Measurements from ENCODE around the gene CDY1B. TPM values are rescaled to one million over a fixed set of nuclear protein-coding genes. Genes with fewer than 3 reads are reported as not detected.
A peak's percentile ranks its signal among the peaks of the same experiment; 100 is the strongest.
"Not testable (repeated sequence)": the region's sequence is repeated elsewhere in the genome, so short reads cannot be mapped to it uniquely, and the experiment has no call there.

The CDY1B gene, protein sequence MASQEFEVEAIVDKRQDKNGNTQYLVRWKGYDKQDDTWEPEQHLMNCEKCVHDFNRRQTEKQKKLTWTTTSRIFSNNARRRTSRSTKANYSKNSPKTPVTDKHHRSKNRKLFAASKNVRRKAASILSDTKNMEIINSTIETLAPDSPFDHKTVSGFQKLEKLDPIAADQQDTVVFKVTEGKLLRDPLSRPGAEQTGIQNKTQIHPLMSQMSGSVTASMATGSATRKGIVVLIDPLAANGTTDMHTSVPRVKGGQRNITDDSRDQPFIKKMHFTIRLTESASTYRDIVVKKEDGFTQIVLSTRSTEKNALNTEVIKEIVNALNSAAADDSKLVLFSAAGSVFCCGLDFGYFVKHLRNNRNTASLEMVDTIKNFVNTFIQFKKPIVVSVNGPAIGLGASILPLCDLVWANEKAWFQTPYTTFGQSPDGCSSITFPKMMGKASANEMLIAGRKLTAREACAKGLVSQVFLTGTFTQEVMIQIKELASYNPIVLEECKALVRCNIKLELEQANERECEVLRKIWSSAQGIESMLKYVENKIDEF
- not detected for total RNA-seq
- long read RNA-seq, result 0 reads

DNA sequence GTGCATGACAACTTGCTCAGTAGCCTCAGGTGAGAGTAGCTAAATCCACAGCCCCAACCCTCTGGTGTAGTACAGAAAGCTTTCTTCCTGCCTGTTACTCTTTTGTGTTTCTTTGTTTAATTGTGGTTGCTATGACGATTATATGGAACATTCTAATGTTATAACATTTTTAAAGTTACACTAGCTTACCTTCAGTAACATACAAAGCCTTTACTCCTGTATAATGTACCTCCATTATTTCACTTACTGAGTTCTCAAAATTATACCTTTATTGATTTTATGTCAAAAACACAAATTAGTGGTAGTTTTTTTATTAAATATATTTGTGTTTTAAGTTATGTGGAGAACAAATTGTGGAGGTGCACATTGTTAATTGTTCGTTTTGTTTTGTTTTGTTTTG lies at the start of gene CDY1B:
Gene CDY1B, minus strand, starts transcription at position 101 of the 400 bp plus-strand sequence. CDS start 331 bp downstream, outside the sequence.
- ATAC-seq (ENCODE audit: poor library complexity); DNase-seq; intact Hi-C loops (cut with DNase I): not testable (repeated sequence)

DNA sequence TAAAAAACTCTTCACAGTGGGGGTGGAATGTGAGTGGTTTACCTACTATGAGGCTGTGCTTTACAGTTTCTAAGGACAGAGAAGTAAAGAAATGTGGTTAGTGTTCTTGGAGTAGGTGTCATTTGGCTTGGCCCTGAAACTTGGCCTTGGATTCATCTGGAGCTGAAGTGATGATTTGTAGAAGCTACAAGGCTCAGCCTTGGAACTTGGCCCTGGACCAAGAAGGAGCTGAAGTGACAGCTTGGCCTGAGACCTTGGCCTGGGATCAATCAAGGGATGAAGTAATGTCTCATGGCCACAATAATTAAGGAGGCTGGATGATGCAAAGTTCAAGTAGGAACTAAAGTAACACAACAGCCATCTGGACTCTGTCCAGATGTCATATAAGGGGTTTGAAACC lies 1.7 kb upstream of the CDY1B start:
- ATAC-seq (ENCODE audit: poor library complexity), result peak; percentile 18
- intact Hi-C loops (cut with DNase I); DNase-seq: not testable (repeated sequence)

DNA sequence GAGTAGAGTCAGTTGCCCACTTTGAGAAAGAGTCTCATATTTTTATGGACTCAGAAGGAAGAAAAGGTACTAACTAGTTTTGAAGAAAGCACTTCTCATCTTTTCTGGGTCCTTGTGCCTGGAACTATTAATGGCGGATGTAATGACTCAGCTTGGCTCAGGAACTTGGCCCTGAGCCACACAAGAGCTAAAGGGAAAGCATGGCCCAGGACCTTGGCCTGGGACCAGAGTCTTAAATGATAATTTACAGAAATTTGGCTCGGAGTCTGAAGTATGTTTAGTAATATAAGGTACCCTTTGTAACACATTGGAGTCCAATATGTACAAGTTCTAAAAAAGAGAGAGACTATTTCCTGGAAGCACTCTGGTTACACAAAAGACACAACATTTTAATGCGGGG lies 4.6 kb downstream of the CDY1B start:
- intact Hi-C loops (cut with DNase I), result not testable (repeated sequence)

DNA sequence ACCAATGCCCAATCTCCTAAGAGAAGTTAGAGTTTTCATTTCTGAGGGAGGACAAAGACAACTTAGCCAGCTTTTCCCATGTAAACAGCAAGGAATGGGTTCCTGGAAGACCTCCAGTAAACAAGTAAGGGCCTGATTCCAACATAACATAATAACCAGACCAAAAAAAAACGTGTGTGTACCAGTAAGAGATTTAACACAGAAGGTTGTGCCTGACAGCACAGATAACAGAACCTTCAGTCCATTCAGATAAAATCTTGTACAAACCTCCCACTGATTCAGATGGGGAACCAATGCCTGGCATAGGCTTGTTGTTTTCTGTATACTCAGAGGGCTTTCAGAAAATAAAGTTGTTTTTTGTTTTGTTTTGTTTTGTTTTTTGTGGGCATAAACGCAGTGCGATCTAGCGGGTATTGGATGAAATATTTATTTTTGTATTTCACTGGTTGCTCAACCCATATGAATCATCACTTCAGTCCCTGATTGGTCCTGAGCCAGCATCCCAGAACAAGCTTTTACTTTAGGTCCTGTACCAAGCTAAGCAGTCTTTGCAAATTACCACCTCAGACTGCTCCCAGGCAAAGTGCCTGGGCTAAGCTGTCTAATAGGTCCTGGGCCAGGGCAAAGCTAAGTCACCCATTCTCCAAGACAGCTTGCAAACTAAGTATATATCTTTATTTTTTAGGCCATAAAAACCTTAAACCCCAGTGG lies 8.7 kb downstream of the CDY1B start:
- intact Hi-C loops (cut with DNase I); DNase-seq: not testable (repeated sequence)
- peak; percentile 67 for ATAC-seq (ENCODE audit: poor library complexity)

More for the DNA sequence above, 4.6 kb downstream of the CDY1B start:
- not testable (repeated sequence) for DNase-seq; ATAC-seq (ENCODE audit: poor library complexity)

DNA sequence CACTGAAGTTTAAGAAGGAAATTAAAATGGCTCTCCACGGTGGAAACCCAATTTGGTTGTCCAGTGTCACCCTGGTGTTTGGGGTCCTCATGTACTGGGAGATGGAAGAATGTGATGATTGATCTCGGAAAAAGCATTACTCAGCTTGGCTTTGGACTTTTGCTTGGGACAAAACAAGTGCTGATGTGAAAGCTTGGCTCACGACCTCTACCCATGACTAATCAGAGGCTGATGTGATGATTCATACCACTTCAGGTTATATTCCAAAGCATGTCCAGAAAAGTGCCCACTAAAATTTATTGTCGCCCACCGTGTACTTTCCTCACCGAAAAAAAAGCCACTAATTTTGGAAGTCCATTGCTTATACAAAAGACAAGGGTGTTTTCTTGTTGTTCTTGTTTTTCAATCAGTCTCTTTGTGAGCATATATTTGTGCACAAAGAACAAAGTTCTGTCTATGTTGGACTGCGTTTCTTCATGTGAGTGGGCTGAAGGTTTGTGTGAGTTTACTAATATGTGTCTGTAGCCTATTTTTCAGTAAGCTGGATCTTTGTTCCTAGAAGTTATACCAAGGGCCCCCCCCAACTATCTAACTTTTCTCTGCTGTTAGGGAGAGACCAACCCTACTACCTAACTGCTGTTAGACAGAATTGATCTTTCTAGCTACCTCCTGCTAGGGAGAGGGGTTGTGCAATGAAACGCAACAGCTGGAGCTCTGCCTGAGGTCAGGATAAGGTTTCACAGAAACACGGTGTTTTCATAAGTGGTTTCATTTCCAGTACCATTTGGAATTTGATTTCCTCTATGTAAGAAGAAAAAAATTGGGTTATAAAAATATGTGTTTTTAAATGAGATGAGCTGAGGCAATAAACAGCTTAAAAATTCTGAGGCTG lies 21.4 kb downstream of the CDY1B start:
- intact Hi-C loops (cut with DNase I); DNase-seq: not testable (repeated sequence)
- peak; percentile 38 for ATAC-seq (ENCODE audit: poor library complexity)
